GM18526 (cell line): ENCODE data around the gene MPHOSPH10.

Source experiments
- POLR2A ChIP-seq: IDR thresholded peaks from 3 replicates; pipeline ENCODE4 v1.6.1; 2011; ENCODE audit not compliant: insufficient read length; ENCODE audit errors: extremely low read depth

Gene MPHOSPH10

GRCh38 chr2:71130152-71130904 lies at the start of gene MPHOSPH10, which contains the start of gene MCEE:
TSS of gene MPHOSPH10 (plus strand) at chr2:71130634. CDS start at chr2:71130666, 32 bp downstream.
TSS of gene MCEE (minus strand) at chr2:71130229. CDS start at chr2:71130219, 10 bp downstream.
- TF ChIP-seq POLR2A: peak; percentile 79

- TF ChIP-seq POLR2A: no peak
Measured at GRCh38 chr2:71082402-71083252, 47.8 kb upstream of the MPHOSPH10 start.

GRCh38 chr2:71100195-71100964 lies 30.1 kb upstream of the MPHOSPH10 start:
- TF ChIP-seq POLR2A: no peak

- TF ChIP-seq POLR2A: no peak
Measured at GRCh38 chr2:71101656-71102055, 28.8 kb upstream of the MPHOSPH10 start.

- no peak for TF ChIP-seq POLR2A
Measured at GRCh38 chr2:71102981-71103681, 27.3 kb upstream of the MPHOSPH10 start.

- TF ChIP-seq POLR2A: no peak
Measured at GRCh38 chr2:71103809-71104208, 26.6 kb upstream of the MPHOSPH10 start.

- no peak for TF ChIP-seq POLR2A
Measured at GRCh38 chr2:71108091-71108490, 22.3 kb upstream of the MPHOSPH10 start.

- no peak for TF ChIP-seq POLR2A
Measured at GRCh38 chr2:71113843-71114242, 16.6 kb upstream of the MPHOSPH10 start.

- no peak for TF ChIP-seq POLR2A
Measured at GRCh38 chr2:71117063-71117462, 13.4 kb upstream of the MPHOSPH10 start.

GRCh38 chr2:71120195-71120594 lies 10.2 kb upstream of the MPHOSPH10 start:
- no peak for TF ChIP-seq POLR2A

GRCh38 chr2:71121479-71121878 lies 9.0 kb upstream of the MPHOSPH10 start:
- TF ChIP-seq POLR2A: no peak

- no peak for TF ChIP-seq POLR2A
Measured at GRCh38 chr2:71122387-71123298, 7.8 kb upstream of the MPHOSPH10 start.

- no peak for TF ChIP-seq POLR2A
Measured at GRCh38 chr2:71125506-71126294, 4.7 kb upstream of the MPHOSPH10 start.

GRCh38 chr2:71126957-71127356 lies 3.5 kb upstream of the MPHOSPH10 start:
- no peak for TF ChIP-seq POLR2A
